Measurements from ENCODE around the gene AAMDC. TPM values are rescaled to one million over a fixed set of nuclear protein-coding genes. Genes with fewer than 3 reads are reported as not detected.
"Not testable (repeated sequence)": the region's sequence is repeated elsewhere in the genome, so short reads cannot be mapped to it uniquely, and the experiment has no call there.

Gene AAMDC
- total RNA-seq, 1 donor from 2014 or later = 49.8 TPM

DNA sequence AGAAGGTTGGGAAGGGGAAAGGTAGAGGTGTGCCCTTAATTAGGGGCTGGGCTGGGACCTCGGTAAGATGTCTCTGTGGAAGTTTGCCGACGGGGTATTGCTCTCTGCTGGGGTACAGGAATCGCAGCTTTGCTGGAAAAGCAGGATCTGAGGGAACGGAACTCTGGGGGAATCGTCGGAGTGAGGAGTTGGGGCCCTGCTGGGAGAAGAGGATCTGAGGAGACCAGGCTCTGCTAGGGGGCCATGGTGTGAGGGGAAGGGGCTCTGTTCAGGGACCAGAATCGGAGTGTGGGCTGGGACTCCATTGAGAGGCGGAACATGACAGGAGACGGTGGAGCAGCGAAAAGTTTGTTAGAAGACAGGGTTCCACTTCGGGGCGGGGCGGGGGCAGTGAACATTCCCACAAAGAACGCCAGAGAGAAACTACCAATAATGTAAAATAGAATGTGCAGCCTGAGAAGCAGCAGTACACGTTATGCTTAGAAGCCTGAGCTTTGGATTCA lies 456 bp downstream of the AAMDC start:
- peak; percentile 26 to 28 for DNase-seq (ENCODE audit: low read depth in 2 of 2)

DNA sequence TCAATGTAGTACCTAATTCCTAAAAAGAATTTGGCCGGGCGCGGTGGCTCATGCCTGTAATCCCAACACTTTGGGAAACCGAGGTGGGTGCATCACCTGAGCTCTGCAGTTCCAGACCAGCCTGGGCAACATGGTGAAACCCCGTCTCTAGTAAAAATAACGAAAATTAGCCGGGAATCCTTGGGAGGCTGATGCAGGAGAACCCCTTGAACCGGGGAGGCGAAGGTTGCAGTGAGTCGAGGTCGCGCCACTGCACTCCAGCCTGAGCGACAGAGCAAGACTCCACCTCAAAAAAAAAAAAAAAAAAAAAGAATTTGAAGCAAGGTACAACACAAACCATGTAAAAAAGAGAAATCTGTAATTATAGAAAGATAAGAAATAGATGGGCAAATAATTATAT lies 1.2 kb downstream of the AAMDC start:
- DNase-seq (ENCODE audit: low read depth in 2 of 2) = not testable (repeated sequence)

- peak in 1 of 2 donors; percentile 30 for DNase-seq (ENCODE audit: low read depth in 2 of 2)
These were observed 2.8 kb downstream of the AAMDC start for GRCh38 chr11:77823775-77824174.

DNA sequence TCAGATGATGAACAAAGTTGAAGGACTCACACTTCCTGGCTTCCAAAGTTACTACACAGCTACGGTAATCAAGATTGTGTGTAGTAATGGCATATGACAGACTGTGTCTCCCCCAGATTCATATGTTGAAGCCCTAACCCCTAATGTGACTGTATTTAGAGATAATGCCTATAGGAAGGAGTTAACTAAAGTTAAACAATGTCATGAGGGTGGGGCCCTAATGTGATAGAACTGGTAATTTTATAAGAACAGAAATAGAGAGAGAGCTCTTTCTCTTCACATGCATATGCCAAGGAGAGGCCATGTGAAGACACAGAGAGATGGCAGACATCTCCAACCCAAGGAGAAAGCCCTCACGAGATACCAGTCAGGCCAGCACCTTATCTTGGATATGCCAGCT lies 8.0 kb downstream of the AAMDC start:
- no peak for DNase-seq (ENCODE audit: low read depth in 2 of 2)

GRCh38 chr11:77833302-77833701 lies 12.4 kb downstream of the AAMDC start:
- no peak for DNase-seq (ENCODE audit: low read depth in 2 of 2)

GRCh38 chr11:77842441-77843121 lies 21.6 kb downstream of the AAMDC start:
- DNase-seq (ENCODE audit: low read depth in 2 of 2) = peak; percentile 2 to 81

DNA sequence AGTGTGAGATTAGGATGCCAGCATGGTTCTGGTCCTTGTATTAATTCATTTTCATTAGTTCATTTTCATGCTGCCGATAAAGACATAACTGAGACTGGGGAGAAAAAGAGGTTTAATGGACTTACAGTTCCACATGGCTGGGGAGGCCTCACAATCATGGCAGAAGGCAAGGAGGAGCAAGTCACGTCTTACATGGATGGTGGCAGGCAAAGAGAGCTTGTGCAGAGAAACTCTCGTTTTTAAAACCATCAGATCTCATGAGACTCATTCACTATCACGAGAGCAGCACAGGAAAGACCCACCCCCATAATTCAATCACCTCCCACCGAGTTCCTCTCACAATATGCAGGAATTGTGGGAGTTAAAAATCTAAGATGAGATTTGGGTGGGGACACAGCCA lies 22.8 kb downstream of the AAMDC start:
- not testable (repeated sequence) for DNase-seq (ENCODE audit: low read depth in 2 of 2)

DNA sequence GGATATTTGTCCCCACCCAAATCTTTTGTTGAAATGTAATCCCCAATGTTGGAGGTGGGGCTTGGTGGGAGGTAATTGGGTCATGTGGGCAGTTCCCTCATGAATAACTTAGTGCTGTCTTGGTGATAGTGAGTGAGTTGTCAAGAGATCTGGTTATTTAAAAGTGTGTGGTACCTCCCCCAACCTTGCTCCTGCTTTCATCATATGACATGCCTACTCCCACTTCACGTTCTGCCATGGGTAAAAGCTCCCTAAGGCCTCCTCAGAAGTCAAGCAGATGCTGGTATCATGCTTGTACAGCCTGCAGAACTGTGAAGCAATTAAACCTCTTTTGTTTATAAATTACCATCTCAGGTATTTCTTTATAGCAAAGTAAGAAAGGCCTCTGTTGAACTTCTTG lies 30.6 kb downstream of the AAMDC start:
- DNase-seq (ENCODE audit: low read depth in 2 of 2) = no peak

DNA sequence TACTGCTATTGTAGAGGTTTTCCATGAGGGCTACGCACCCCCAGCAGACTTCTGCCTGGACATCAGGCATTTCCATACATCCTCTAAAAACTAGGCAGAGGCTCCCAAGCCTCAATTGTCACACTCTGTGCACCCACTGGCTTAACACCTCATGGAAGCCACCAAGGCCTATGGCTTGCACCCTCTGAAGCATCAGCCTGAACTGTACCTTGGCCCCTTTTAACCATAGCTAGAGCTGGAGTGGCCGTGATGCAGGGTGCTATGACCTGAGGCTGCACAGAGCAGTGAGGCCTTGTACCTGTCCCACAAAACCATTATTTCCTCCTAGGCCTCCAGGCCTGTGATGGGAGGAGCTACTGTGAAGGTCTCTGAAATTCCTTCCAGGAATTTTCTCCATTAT lies 33.9 kb downstream of the AAMDC start:
- DNase-seq (ENCODE audit: low read depth in 2 of 2) = no peak

DNA sequence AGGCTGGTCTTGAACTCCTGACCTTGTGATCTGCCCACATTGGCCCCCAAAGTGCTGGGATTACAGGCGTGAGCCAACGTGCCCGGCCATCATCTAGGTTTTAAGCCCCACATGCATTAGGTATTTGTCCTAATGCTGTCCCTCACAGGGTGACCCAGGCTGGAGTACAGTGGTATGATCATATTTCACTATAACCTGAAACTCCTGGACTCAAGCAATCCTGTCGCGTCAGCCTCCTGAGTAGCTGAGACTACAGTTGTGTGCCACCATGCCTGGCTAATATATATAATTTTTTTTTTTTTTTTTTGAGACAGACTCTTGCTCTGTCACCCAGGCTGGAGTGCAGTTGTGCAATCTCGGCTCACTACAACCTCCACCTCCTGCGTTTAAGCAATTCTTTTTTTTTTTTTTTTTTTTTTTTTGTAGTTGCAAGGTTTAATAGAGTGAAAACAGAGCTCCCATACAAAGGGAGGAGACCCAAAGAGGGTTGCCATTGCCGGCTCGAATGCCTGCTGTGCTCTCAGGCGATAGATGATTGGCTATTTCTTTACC lies 37.0 kb downstream of the AAMDC start:
- not testable (repeated sequence) for DNase-seq (ENCODE audit: low read depth in 2 of 2)

DNA sequence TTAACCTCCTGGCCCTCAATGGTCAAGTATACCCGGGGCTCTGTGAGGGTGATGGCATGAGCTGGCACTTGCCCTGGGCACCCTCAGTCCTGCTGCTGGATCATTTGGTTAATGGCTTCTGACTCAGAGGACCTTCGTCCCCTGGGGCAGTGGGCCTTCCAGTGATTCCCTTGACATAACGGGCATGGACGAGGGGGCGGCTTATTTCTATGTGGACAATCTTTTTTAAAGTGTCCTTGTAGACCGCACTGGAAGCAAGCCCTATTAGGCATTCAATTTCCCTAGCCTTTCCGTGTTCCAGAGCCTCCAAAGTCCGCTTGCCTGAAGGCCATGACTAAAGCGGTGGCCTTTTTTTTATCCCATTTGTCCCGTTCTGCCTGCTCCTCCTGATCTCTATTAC lies 40.5 kb downstream of the AAMDC start:
- not testable (repeated sequence) for DNase-seq (ENCODE audit: low read depth in 2 of 2)

DNA sequence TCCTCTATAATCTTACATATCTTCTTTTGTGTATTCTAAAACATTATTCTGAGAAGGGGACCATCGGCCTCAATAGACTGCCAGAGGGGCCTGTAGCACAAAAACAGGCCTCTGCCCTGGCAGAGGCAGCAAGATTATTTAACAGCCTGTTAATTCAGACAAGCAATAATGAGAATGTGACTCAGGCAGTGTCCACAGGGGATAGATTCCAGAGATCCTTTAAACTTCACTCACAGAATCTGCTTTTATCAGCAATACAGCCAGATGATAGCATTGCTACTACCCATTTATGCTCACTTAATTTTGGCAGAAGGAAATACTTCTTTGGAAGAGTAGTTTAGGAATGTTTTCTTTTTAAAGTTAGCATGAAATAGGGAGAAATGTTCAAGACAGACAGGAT lies 44.9 kb downstream of the AAMDC start:
- no peak for DNase-seq (ENCODE audit: low read depth in 2 of 2)

DNA sequence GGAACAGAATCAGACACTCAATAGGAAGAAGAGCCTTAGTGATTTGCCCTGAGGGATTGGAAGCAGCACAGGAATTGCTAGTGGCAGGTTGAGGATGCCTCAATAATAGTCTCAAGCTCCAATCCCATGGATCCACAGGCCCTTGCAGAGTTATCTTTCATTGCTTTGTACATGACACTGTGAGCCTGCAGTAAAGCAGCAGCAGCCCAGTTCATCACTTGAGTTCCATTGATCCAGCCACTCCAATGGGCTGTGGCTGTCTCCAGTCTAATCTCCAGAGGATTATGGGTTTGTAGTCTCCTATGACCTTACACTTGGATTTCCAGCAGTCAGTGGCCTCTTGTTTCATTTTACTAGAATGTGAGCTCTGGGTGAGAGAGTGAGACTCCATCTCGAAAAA lies 45.4 kb downstream of the AAMDC start:
- no peak for DNase-seq (ENCODE audit: low read depth in 2 of 2)

DNA sequence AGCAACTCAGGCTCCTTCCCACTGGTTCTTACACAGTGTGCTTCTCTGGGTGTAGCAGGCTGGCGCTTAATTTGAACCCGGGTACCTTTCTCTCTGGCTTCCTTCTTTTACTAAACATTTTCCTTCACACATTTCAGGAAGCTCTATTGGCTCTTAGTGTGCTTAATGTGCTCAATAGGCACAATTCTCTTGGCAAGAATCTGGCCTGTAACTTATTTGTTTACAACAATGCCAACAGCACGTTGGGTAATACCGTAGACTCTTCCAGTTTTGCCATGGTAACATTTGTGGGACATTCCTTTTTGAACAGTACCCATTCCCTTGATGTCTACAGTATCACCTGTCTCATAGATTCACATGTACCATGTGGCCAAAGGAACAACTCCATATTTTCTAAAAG lies 47.8 kb downstream of the AAMDC start:
- no peak for DNase-seq (ENCODE audit: low read depth in 2 of 2)

DNA sequence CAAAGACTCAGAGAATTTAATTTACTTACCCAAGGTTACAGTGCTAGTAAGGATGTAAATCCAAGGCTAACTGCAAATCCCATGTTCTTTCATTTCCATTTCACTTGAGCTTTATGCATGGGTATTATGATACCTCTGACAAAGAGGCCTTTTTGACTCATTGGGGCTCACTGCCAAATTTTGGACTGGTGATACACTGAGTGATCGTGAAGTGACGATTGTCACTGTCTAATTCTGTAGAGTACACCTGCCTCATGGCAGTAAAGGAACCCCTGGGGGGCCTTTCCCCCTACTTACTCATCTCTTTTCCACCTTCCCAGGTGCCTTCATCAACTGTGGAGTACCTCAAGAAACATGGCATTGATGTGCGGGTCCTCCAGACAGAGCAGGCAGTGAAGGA lies 50.9 kb downstream of the AAMDC start:
- DNase-seq (ENCODE audit: low read depth in 2 of 2) = no peak

GRCh38 chr11:77873345-77873744 lies 52.4 kb downstream of the AAMDC start:
- no peak for DNase-seq (ENCODE audit: low read depth in 2 of 2)

- DNase-seq (ENCODE audit: low read depth in 2 of 2) = no peak
These were observed 53.3 kb downstream of the AAMDC start for GRCh38 chr11:77874206-77874605.

DNA sequence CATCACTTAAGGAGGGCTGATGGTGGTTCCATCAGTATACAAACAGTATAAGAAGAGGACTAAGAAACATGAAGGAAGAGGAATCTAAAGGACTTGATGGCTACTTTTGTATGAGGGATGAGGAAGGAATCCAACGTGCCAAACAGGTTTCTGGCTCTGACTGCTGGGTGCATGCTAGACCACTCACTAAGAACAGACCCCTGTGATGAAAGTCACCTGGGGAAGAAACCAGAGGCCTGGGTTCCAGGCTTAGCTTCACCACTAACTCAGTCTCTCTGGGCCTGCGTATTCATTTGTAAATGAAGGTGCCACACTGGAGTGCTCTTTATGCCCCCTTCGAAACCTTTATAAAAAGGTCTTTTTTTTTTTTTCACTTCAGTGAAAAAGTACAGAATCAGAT lies 55.1 kb downstream of the AAMDC start:
- DNase-seq (ENCODE audit: low read depth in 2 of 2) = no peak

GRCh38 chr11:77878247-77878646 lies 57.3 kb downstream of the AAMDC start:
- DNase-seq (ENCODE audit: low read depth in 2 of 2) = peak in 1 of 2 donors; percentile 70

GRCh38 chr11:77879218-77879617 lies 58.3 kb downstream of the AAMDC start:
- peak in 1 of 2 donors; percentile 6 for DNase-seq (ENCODE audit: low read depth in 2 of 2)

DNA sequence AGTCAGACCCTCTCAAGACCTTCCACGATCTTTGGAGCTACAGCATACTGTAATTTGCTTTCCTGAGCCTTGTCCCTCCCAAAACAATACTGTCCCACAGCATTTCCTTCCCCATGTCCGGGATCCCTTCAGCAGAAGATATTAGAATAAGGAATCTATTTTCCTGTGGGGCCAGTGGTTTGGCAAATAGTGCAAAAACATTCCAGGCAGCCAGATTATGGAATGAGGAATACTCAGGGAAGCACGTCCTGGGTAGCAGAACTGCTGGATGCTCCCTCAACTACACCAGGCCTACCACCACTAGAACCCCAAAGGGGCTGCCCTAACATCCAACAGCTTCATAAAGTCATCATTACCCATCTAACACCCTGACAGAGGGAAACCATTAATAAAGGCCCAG lies 61.5 kb downstream of the AAMDC start:
- no peak for DNase-seq (ENCODE audit: low read depth in 2 of 2)

GRCh38 chr11:77883775-77884174 lies 62.8 kb downstream of the AAMDC start:
- no peak for DNase-seq (ENCODE audit: low read depth in 2 of 2)

- DNase-seq (ENCODE audit: low read depth in 2 of 2) = no peak
These were observed 63.4 kb downstream of the AAMDC start for GRCh38 chr11:77884186-77884828.

Measured in lung microvascular endothelial cell (primary cell).